Trophoblast cell (in vitro differentiated cells and primary cell): Measurements from ENCODE around the gene VSIG10L2.
A peak's percentile ranks its signal among the peaks of the same experiment; 100 is the strongest.

Source experiments
- DNase-seq, 2 donors: peaks; one replicate each; pipeline ENCODE4 v3.0.0-alpha.2; 2016
- H2AFZ ChIP-seq: 2 replicates; pipeline ENCODE4 v1.6.1; 2013; ENCODE audit warnings: low read length, moderate library complexity, mild to moderate bottlenecking; ENCODE audit not compliant: insufficient read depth, poor library complexity
- H2AK5ac ChIP-seq: 2 replicates; pipeline ENCODE4 v1.6.1; 2013; ENCODE audit warnings: mild to moderate bottlenecking, low read length
- H2BK120ac ChIP-seq: 2 replicates; pipeline ENCODE4 v1.6.1; 2013; ENCODE audit warnings: low read length, mild to moderate bottlenecking, moderate library complexity; ENCODE audit not compliant: insufficient read depth, poor library complexity
- H2BK12ac ChIP-seq: 2 replicates; pipeline ENCODE4 v1.6.1; 2013; ENCODE audit warnings: mild to moderate bottlenecking, low read length, moderate library complexity
- H2BK5ac ChIP-seq: 2 replicates; pipeline ENCODE4 v1.6.1; 2013; ENCODE audit warnings: low read length, low read depth, moderate library complexity, mild to moderate bottlenecking; ENCODE audit not compliant: poor library complexity
- H3K14ac ChIP-seq: 2 replicates; pipeline ENCODE4 v1.6.1; 2013; ENCODE audit warnings: mild to moderate bottlenecking, low read length
- H3K18ac ChIP-seq: 2 replicates; pipeline ENCODE4 v1.6.1; 2013; ENCODE audit warnings: mild to moderate bottlenecking, low read length
- H3K23ac ChIP-seq: 2 replicates; pipeline ENCODE4 v1.6.1; 2013; ENCODE audit warnings: low read length
- H3K27ac ChIP-seq: 2 replicates; pipeline ENCODE4 v1.5.1; 2013; ENCODE audit warnings: low read depth, mild to moderate bottlenecking, inconsistent platforms, low read length, moderate library complexity
- H3K27me3 ChIP-seq: 2 replicates; pipeline ENCODE4 v1.6.1; 2013; ENCODE audit warnings: inconsistent platforms, mild to moderate bottlenecking, low read length, moderate library complexity; ENCODE audit not compliant: insufficient read depth
- H3K36me3 ChIP-seq, 2 experiments: 1 replicate in 1 of 2; 2 replicates in 1 of 2; pipeline ENCODE4 v1.6.1; 2013; ENCODE audit warnings: low read length in 2 of 2, mild to moderate bottlenecking in 2 of 2, moderate library complexity in 1 of 2; ENCODE audit not compliant: insufficient read depth in 2 of 2, control insufficient read depth in 1 of 2
- H3K4ac ChIP-seq: 2 replicates; pipeline ENCODE4 v1.6.1; 2013; ENCODE audit warnings: low read depth, mild to moderate bottlenecking, low read length, moderate library complexity
- H3K4me1 ChIP-seq, 2 experiments: 1 replicate in 1 of 2; 2 replicates in 1 of 2; pipeline ENCODE4 v1.6.1; 2013; ENCODE audit warnings: low read length in 2 of 2, mild to moderate bottlenecking in 2 of 2, moderate library complexity in 1 of 2; ENCODE audit not compliant: insufficient read depth in 2 of 2, control insufficient read depth in 1 of 2
- H3K4me2 ChIP-seq: 2 replicates; pipeline ENCODE4 v1.6.1; 2013; ENCODE audit warnings: inconsistent platforms, mild to moderate bottlenecking, low read length, moderate library complexity
- H3K4me3 ChIP-seq: 2 replicates; pipeline ENCODE4 v1.5.1; 2013; ENCODE audit warnings: mild to moderate bottlenecking, low read depth, low read length, inconsistent platforms
- H3K79me1 ChIP-seq: one replicate; pipeline ENCODE4 v1.6.1; 2013; ENCODE audit warnings: low read length
- H3K79me2 ChIP-seq: 2 replicates; pipeline ENCODE4 v1.6.1; 2013; ENCODE audit warnings: low read length, mild to moderate bottlenecking; ENCODE audit not compliant: control insufficient read depth, insufficient read depth, poor library complexity
- H3K9ac ChIP-seq: 2 replicates; pipeline ENCODE4 v1.6.1; 2013; ENCODE audit warnings: mild to moderate bottlenecking, low read length
- H3K9me3 ChIP-seq: 2 replicates; pipeline ENCODE4 v1.6.1; 2013; ENCODE audit warnings: low read depth, mild to moderate bottlenecking, control low read depth, inconsistent platforms, low read length; ENCODE audit not compliant: insufficient read depth
- H4K12ac ChIP-seq: 2 replicates; pipeline ENCODE4 v1.6.1; 2013; ENCODE audit warnings: low read depth, mild to moderate bottlenecking, low read length, moderate library complexity
- H4K8ac ChIP-seq: 2 replicates; pipeline ENCODE4 v1.6.1; 2013; ENCODE audit warnings: low read depth, mild to moderate bottlenecking, low read length, moderate library complexity
- H4K91ac ChIP-seq: one replicate; pipeline ENCODE4 v1.6.1; 2013; ENCODE audit warnings: low read depth, mild to moderate bottlenecking, low read length, moderate library complexity
- WGBS: extraction: QIAGEN DNeasy Blood & Tissue Kit; methylation state at CpG from one replicate; pipeline ENCODE4 v1.1.7; 2013; ENCODE audit warnings: missing lambda C conversion rate; ENCODE audit not compliant: insufficient read length, insufficient coverage; ENCODE audit errors: extremely low coverage; 5-methylcytosine and 5-hydroxymethylcytosine counted together

The VSIG10L2 gene

GRCh38 chr11:125949271-125950177, 3.7 kb downstream of the VSIG10L2 start:
- no peak overlapping the region for H4K12ac ChIP-seq
- H3K4me2 ChIP-seq = no peak overlapping the region
- H3K27ac ChIP-seq = no peak overlapping the region
- no peak overlapping the region for H3K9ac ChIP-seq
- no peak overlapping the region for H3K4me3 ChIP-seq
- H2BK12ac ChIP-seq = no peak overlapping the region
- H3K14ac ChIP-seq = no peak overlapping the region
- no CpG with 5 or more reads among the region's 22 CpGs for WGBS
- H3K18ac ChIP-seq = no peak overlapping the region
- no peak for DNase-seq
- no peak overlapping the region for H2BK120ac ChIP-seq
- H3K36me3 ChIP-seq = peaks cover 27% of the 10 kb centered on the region in 2 experiments
- H3K9me3 ChIP-seq = peaks cover 2% of the 10 kb centered on the region
- H2BK5ac ChIP-seq = no peak overlapping the region
- no peak overlapping the region for H4K91ac ChIP-seq
- peaks cover 11 to 12% of the 10 kb centered on the region in 2 experiments for H3K4me1 ChIP-seq
- no peak overlapping the region for H4K8ac ChIP-seq
- H2AFZ ChIP-seq = no peak overlapping the region
- no peak overlapping the region for H3K23ac ChIP-seq
- H2AK5ac ChIP-seq = no peak overlapping the region
- H3K79me2 ChIP-seq = no peaks in the 10 kb centered on the region
- peaks cover 6% of the 10 kb centered on the region for H3K79me1 ChIP-seq
- H3K27me3 ChIP-seq = no peaks in the 10 kb centered on the region
- H3K4ac ChIP-seq = no peak overlapping the region

GRCh38 chr11:125950178-125950490, 4.3 kb downstream of the VSIG10L2 start:
- no CpG with 5 or more reads among the region's 11 CpGs for WGBS
- Histone ChIP-seq H3K9me3 (peaks cover 2% of the 10 kb centered on the region), H2AFZ (no peak overlapping the region)

GRCh38 chr11:125950696-125951651, 5.1 kb downstream of the VSIG10L2 start:
- no peak overlapping the region for H2BK120ac ChIP-seq
- no CpG with 5 or more reads among the region's 15 CpGs for WGBS

More at GRCh38 chr11:125950178-125950490, 4.3 kb downstream of the VSIG10L2 start:
- H2BK12ac ChIP-seq = no peak overlapping the region
- no peak overlapping the region for H2BK5ac ChIP-seq
- no peak overlapping the region for H3K14ac ChIP-seq
- no peak overlapping the region for H2AK5ac ChIP-seq
- H3K18ac ChIP-seq = no peak overlapping the region
- H2BK120ac ChIP-seq = no peak overlapping the region
- H3K79me2 ChIP-seq = no peaks in the 10 kb centered on the region
- H3K23ac ChIP-seq = no peak overlapping the region
- peaks cover 32 to 33% of the 10 kb centered on the region in 2 experiments for H3K36me3 ChIP-seq
- peaks cover 6% of the 10 kb centered on the region for H3K79me1 ChIP-seq
- no peaks in the 10 kb centered on the region for H3K27me3 ChIP-seq
- H3K27ac ChIP-seq = no peak overlapping the region
- no peak overlapping the region for H3K4me2 ChIP-seq
- H3K9ac ChIP-seq = no peak overlapping the region
- H3K4me1 ChIP-seq = peaks cover 11 to 12% of the 10 kb centered on the region in 2 experiments
- no peak for DNase-seq
- no peak overlapping the region for H4K91ac ChIP-seq
- no peak overlapping the region for H3K4me3 ChIP-seq
- no peak overlapping the region for H4K8ac ChIP-seq
- no peak overlapping the region for H3K4ac ChIP-seq
- H4K12ac ChIP-seq = peak overlapping the region; percentile 5

GRCh38 chr11:125951731-125952130, 5.9 kb downstream of the VSIG10L2 start:
- no CpG with 5 or more reads among the region's 11 CpGs for WGBS
- Histone ChIP-seq H3K4ac (no peak overlapping the region), H4K8ac (no peak overlapping the region), H2AFZ (no peak overlapping the region), H2BK12ac (no peak overlapping the region), H4K12ac (no peak overlapping the region), H2AK5ac (no peak overlapping the region), H3K4me1 (peaks cover 11 to 18% of the 10 kb centered on the region in 2 experiments), H4K91ac (no peak overlapping the region), H3K4me3 (no peak overlapping the region), H3K27me3 (no peaks in the 10 kb centered on the region), H3K4me2 (no peak overlapping the region), H3K23ac (no peak overlapping the region), H3K27ac (no peak overlapping the region), H3K79me1 (peaks cover 6% of the 10 kb centered on the region), H2BK120ac (no peak overlapping the region), H3K14ac (no peak overlapping the region), H3K9me3 (peaks cover 2% of the 10 kb centered on the region), H3K9ac (no peak overlapping the region), H3K36me3 (peaks cover 45 to 46% of the 10 kb centered on the region in 2 experiments), H3K18ac (peak overlapping the region; percentile 43), H2BK5ac (no peak overlapping the region), H3K79me2 (no peaks in the 10 kb centered on the region)
- no peak for DNase-seq

More at GRCh38 chr11:125950696-125951651, 5.1 kb downstream of the VSIG10L2 start:
- DNase-seq = no peak
- Histone ChIP-seq H3K4me2 (no peak overlapping the region), H3K9ac (no peak overlapping the region), H4K8ac (peak overlapping the region; percentile 15), H4K91ac (no peak overlapping the region), H2BK5ac (no peak overlapping the region), H3K23ac (no peak overlapping the region), H3K4ac (no peak overlapping the region), H3K27me3 (no peaks in the 10 kb centered on the region), H2AK5ac (peak overlapping the region; percentile 30), H2AFZ (no peak overlapping the region), H3K18ac (peak overlapping the region; percentile 30), H3K79me2 (no peaks in the 10 kb centered on the region), H4K12ac (no peak overlapping the region), H2BK12ac (no peak overlapping the region), H3K9me3 (peaks cover 2% of the 10 kb centered on the region), H3K4me3 (no peak overlapping the region), H3K27ac (no peak overlapping the region), H3K4me1 (peaks cover 11 to 12% of the 10 kb centered on the region in 2 experiments), H3K36me3 (peaks cover 40 to 41% of the 10 kb centered on the region in 2 experiments), H3K14ac (peak overlapping the region; percentile 19), H3K79me1 (peaks cover 6% of the 10 kb centered on the region)
